NCI-H146 treated with DMSO at 0.1 percent for 48 hours (cell line): ENCODE data around the gene RAB11B.
A peak's percentile ranks its signal among the peaks of the same experiment; 100 is the strongest.
"Not testable (repeated sequence)": the region's sequence is repeated elsewhere in the genome, so short reads cannot be mapped to it uniquely, and the experiment has no call there.

Source experiments
- DNase-seq: peaks from one replicate; lab custom pipeline; 2025; ENCODE audit not compliant: unreplicated experiment; lab: John Stamatoyannopoulos, UW

RAB11B gene

GRCh38 chr19:8389891-8390616, at the start of gene RAB11B:
TSS of gene RAB11B (plus strand) at chr19:8390360. CDS start at chr19:8390417, 57 bp downstream.
- DNase-seq = peak; percentile 97

GRCh38 chr19:8341504-8341903, 48.7 kb upstream of the RAB11B start:
- not testable (repeated sequence) for DNase-seq

- no peak for DNase-seq
Measured at GRCh38 chr19:8342316-8342683, 47.9 kb upstream of the RAB11B start.

- peak; percentile 73 for DNase-seq
Measured at GRCh38 chr19:8342684-8343482, 47.3 kb upstream of the RAB11B start, which contains the start of gene KANK3. TSS of gene KANK3 (minus strand) at chr19:8343262. CDS start at chr19:8337828, 5,434 bp downstream.

- DNase-seq = no peak
Measured at GRCh38 chr19:8343483-8343844, 46.7 kb upstream of the RAB11B start.

- not testable (repeated sequence) for DNase-seq
Measured at GRCh38 chr19:8349629-8350372, 40.4 kb upstream of the RAB11B start.

GRCh38 chr19:8352134-8352827, 37.9 kb upstream of the RAB11B start:
- no peak for DNase-seq

- not testable (repeated sequence) for DNase-seq
Measured at GRCh38 chr19:8352845-8353244, 37.3 kb upstream of the RAB11B start.

GRCh38 chr19:8355631-8356402, 34.3 kb upstream of the RAB11B start:
- no peak for DNase-seq

- no peak for DNase-seq
Measured at GRCh38 chr19:8357007-8357521, 33.1 kb upstream of the RAB11B start.

GRCh38 chr19:8358948-8359347, 31.2 kb upstream of the RAB11B start:
- no peak for DNase-seq

GRCh38 chr19:8360196-8360595, 30.0 kb upstream of the RAB11B start:
- DNase-seq = no peak

GRCh38 chr19:8361921-8362793, 28.0 kb upstream of the RAB11B start:
- DNase-seq = no peak

- DNase-seq = no peak
Measured at GRCh38 chr19:8363803-8364771, 26.1 kb upstream of the RAB11B start, which contains the start of gene ANGPTL4. TSS of gene ANGPTL4 (plus strand) at chr19:8364155. CDS start at chr19:8364322, 167 bp downstream.

GRCh38 chr19:8366121-8366581, 24.0 kb upstream of the RAB11B start:
- DNase-seq = no peak

- no peak for DNase-seq
Measured at GRCh38 chr19:8366961-8367326, 23.2 kb upstream of the RAB11B start.

- DNase-seq = no peak
Measured at GRCh38 chr19:8367327-8368001, 22.7 kb upstream of the RAB11B start.
